Measurements from ENCODE around the gene TXNL4A.
A peak's percentile ranks its signal among the peaks of the same experiment; 100 is the strongest.
"Not testable (repeated sequence)": the region's sequence is repeated elsewhere in the genome, so short reads cannot be mapped to it uniquely, and the experiment has no call there.

The TXNL4A gene

DNA sequence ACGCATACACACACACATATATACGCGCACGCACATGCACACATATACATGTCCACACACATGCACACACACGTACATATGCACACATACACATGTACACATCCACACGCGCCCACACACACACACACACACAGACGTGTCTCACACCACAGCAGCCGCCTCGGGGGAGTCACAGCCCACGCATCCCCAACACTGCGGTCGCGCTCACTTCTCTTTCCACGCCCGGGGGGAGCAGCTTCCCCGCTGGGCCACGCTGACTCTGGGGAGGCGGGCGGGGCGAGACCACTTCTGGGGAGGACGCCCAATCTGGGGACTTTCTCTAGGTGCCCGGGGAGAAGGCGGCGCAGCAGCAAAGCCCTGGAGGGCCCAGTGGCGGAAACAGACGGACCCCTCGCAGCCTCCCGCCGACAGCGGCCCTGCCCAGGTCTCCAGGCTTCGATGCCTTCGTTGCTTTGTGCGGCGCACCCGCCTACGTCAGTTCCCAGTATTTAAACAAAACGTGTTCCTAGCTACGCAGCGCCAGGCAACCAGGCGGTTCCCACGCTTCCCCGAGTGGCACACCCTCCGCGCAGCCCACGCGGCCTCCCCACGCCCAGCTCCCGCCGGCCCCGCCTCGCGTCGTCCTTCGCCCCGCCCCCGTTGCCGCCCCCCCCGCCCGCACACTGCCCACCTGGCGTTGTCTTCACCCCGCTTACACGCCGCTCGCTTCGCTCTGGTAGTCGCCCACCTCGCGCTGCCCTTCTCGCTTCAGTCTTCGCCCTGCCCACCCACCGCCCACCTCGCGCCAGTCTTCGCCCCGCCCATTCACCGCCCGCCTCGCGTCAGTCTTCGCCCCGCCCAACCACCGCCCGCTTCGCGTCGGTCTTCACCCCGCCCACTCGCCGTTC is 45.1 kb upstream of the TXNL4A start:
- peak overlapping the region; percentile 66 for H3K4me3 ChIP-seq (ENCODE audit: low read depth, low read length)
- TF ChIP-seq, protein P1, sequence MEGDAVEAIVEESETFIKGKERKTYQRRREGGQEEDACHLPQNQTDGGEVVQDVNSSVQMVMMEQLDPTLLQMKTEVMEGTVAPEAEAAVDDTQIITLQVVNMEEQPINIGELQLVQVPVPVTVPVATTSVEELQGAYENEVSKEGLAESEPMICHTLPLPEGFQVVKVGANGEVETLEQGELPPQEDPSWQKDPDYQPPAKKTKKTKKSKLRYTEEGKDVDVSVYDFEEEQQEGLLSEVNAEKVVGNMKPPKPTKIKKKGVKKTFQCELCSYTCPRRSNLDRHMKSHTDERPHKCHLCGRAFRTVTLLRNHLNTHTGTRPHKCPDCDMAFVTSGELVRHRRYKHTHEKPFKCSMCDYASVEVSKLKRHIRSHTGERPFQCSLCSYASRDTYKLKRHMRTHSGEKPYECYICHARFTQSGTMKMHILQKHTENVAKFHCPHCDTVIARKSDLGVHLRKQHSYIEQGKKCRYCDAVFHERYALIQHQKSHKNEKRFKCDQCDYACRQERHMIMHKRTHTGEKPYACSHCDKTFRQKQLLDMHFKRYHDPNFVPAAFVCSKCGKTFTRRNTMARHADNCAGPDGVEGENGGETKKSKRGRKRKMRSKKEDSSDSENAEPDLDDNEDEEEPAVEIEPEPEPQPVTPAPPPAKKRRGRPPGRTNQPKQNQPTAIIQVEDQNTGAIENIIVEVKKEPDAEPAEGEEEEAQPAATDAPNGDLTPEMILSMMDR (IDR thresholded peaks at IDR 0.05; ENCODE audit: low read depth, low read length, missing control alignments): no peak
- in situ Hi-C loops (cut with HindIII; ENCODE audit: low sequenced_read_pairs): no loop called here
- DNase-seq (ENCODE audit: low read depth): peak; percentile 2

DNA sequence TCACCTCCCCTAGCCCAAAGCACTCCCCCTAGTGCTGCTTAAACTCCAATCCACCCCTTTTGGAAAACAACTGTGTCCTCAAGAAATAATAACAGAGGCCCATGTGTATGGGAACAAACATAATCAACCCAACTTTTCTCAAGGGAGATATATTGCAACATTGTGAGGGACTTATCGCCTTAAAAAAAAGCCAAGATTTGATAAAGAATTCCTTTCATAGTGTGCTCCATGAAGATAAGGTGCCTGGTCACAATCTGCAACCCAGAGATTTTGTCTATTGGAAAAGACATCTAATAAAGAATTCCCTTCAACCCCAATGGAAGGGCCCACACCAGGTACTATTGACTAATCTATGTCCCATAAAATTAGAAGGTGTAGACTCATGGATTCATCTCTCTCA is 41.3 kb upstream of the TXNL4A start:
- H3K4me3 ChIP-seq (ENCODE audit: low read depth, low read length): no peak overlapping the region
- in situ Hi-C loops (cut with HindIII; ENCODE audit: low sequenced_read_pairs): no loop called here
- TF ChIP-seq, protein P1 (IDR thresholded peaks at IDR 0.05; ENCODE audit: low read depth, low read length, missing control alignments): no peak
- no peak for DNase-seq (ENCODE audit: low read depth)

DNA sequence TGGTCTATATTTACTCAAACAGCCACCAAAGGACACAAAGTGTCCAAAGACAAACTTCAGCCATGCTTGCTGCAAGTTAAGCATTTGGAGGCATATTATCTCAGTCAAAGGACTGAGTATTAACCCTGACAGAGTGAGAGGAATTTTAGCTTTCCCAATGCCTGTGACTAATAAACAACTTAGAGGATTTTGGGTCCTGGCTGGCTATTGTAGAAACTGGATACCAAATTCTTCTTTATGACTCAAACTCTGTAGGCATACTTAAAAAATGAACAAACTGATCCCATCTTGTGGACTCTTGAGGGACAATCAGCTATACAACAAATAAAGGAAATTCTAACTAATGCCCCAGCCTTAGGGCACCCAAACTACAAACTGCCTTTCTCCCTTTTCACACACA is 39.4 kb upstream of the TXNL4A start:
- DNase-seq (ENCODE audit: low read depth); in situ Hi-C loops (cut with HindIII; ENCODE audit: low sequenced_read_pairs); H3K4me3 ChIP-seq (ENCODE audit: low read depth, low read length): not testable (repeated sequence)

DNA sequence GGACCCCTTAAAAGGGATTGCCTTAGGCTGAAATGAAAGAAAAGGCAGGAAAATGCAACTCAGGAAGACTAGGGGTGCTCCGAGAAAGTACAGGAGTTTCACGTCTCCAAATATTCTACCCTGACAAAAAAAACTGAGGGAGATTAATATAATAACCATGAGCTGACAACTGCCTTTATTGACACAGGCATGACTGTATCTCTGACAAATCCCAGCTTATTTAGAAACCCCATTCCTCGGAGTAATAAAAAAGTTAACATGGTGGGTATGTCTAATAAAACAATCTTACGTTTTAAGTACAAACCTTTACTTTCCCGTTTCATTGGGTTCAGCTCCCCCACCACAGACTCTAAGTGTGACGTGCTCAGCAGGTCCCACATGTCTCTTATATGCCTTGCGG is 38.0 kb upstream of the TXNL4A start:
- in situ Hi-C loops (cut with HindIII; ENCODE audit: low sequenced_read_pairs): no loop called here
- TF ChIP-seq, protein P1 (IDR thresholded peaks at IDR 0.05; ENCODE audit: low read depth, low read length, missing control alignments): no peak
- no peak for DNase-seq (ENCODE audit: low read depth)
- H3K4me3 ChIP-seq (ENCODE audit: low read depth, low read length): no peak overlapping the region

DNA sequence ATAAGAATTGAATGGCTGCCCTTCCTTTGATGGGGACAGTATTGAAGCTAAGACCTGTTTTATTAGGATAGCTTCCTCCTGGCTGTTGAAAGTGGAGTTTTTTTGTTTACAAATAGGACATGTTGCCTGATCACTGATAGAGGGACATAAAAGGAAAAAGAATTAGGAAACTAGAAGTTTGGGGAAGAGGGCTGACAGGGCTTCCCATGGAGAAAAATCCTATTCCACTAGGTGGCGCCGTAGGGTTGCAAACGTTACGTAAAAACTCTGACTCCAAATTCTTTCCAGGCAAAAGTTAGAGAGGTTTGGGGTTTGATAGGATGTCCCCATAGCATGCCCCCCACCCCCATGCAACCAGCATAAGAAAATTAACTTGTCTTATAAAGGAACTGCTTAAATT is 34.8 kb upstream of the TXNL4A start:
- DNase-seq (ENCODE audit: low read depth): no peak
- TF ChIP-seq, protein P1 (IDR thresholded peaks at IDR 0.05; ENCODE audit: low read depth, low read length, missing control alignments): peak; percentile 25
- no peak overlapping the region for H3K4me3 ChIP-seq (ENCODE audit: low read depth, low read length)
- in situ Hi-C loops (cut with HindIII; ENCODE audit: low sequenced_read_pairs): no loop called here

DNA sequence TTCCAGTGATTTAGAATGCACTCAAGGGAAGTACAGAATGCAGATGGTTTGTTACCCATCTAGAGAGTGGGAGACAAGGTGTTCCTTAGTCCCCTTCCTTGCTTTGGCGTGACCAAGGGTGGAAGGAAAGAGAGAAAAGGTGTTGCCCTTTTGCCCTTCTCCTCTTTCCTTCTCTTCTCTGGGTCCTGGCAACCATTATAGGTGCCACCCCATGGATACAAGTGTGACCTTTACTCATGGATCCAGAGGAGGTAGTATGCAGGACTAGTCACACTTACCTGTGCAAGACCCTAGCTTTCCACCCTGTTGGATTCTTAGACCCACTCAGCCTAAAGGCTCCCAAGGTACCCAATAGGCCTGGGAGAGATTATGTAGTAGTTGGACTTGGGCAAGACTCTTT is 34.2 kb upstream of the TXNL4A start:
- peak; percentile 9 for DNase-seq (ENCODE audit: low read depth)
- no peak overlapping the region for H3K4me3 ChIP-seq (ENCODE audit: low read depth, low read length)
- in situ Hi-C loops (cut with HindIII; ENCODE audit: low sequenced_read_pairs): no loop called here
- TF ChIP-seq, protein P1 (IDR thresholded peaks at IDR 0.05; ENCODE audit: low read depth, low read length, missing control alignments): no peak

DNA sequence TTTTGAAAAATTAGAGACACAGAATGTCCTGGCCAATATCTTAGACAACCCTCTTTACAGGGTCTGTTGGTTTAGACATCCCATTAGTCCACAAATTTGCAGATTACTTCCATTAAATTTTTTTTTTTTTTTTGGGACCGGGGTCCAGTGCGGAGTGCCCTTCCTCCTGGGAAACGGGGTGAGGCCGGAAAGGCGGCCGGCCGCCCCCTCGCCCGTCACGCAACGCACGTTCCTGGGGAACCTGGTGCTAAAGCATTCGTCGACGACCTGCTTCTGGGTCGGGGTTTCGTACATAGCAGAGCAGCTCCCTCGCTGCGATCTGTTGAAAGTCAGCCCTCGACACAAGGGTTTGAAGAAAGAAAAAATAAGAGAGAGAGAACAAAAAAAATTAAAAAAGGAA is 24.4 kb upstream of the TXNL4A start:
- DNase-seq (ENCODE audit: low read depth): no peak
- in situ Hi-C loops (cut with HindIII; ENCODE audit: low sequenced_read_pairs): no loop called here
- no peak overlapping the region for H3K4me3 ChIP-seq (ENCODE audit: low read depth, low read length)
- TF ChIP-seq, protein P1 (IDR thresholded peaks at IDR 0.05; ENCODE audit: low read depth, low read length, missing control alignments): no peak

DNA sequence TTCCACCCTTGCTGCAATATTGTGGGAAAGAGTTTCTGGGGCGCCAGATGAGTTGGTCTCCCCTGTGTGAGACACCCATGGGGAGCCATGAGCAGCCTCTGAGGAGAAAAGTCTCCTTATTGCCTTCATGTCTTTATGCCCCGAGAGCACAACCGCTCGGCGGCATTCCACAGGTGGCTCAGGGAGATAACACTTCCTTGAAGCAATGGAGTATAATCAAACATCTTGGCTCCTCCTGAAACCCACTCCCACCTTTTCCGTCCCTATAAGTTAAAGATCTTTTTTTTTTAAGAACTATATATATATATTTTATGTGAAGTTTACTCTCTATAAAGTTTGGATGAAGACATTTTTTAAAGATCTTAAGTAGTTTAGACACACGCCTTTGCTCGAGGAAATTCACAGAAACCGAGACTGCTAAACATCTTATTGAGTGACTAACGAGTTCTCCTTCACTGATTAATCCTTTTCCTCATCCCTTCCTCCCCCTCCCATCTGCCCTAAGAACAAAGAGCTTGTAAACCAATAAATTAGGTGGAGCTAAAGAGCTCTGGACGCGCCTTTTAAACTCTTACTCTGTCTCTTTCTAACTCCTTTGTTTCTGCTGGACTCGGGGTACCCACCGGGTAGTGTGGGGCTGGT is 23.3 kb upstream of the TXNL4A start:
- in situ Hi-C loops (cut with HindIII; ENCODE audit: low sequenced_read_pairs); H3K4me3 ChIP-seq (ENCODE audit: low read depth, low read length); DNase-seq (ENCODE audit: low read depth): not testable (repeated sequence)
